ENCODE measurements around the gene TEX9. TPM values are rescaled to one million over a fixed set of nuclear protein-coding genes. Genes with fewer than 3 reads are reported as not detected.

TEX9 gene
- total RNA-seq, 1 experiment from 2014 or later: 8.4 TPM

DNA sequence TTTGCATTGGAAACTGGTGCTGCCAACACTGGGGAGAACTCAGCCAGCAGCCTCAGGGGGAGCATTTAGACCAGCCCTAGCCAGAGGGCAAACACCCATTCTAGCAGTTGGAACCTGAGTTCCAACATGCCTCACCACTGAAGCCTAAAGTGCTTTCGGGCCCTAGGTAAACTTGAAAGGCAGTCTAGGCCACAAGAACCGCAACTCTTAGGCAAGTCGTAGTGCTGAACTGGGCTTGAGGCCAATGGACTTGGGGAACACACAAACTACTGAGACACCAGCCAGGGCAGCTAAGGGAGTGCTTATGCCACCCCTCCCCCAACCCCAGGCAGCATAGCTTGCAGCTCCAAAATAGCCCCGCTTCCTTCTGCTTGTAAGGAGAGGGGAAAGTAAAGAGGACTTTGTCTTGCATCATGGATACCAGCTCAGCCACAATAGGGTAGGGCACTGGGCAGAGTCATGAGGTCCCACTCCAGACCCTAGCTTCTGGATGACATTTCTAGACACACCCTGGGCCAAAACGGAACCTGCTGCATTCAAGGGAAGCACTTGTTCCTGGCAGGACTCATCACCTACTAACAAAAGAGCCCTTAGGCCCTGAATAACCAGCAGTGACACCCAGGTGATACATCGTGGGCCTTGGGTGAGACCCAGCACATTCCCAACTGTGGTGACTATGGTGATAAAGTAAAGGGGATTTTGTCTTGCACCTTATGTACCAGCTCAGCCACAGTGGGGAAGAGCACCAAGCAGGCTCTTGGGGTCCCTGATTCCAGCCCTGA, 37.3 kb upstream of the TEX9 start:
- Histone ChIP-seq H4K5ac (ENCODE audit: insufficient read length, low read depth, low read length) (no peak overlapping the region), H2AFZ (ENCODE audit: low read length) (no peak overlapping the region), H2BK120ac (ENCODE audit: low read depth, low read length, poor library complexity, severe bottlenecking) (no peak overlapping the region), H3K4ac (ENCODE audit: low read depth, low read length) (no peak overlapping the region), H3K9me3 (ENCODE audit: control insufficient read depth, low read depth, low read length) (no peaks in the 10 kb centered on the region), H4K91ac (ENCODE audit: insufficient read length, low read depth, low read length) (no peak overlapping the region), H3K14ac (ENCODE audit: insufficient read depth, low read length) (no peak overlapping the region), H3K56ac (ENCODE audit: insufficient read length, low read depth, low read length) (no peak overlapping the region), H3K79me2 (ENCODE audit: insufficient read depth, low read length) (no peaks in the 10 kb centered on the region), H3T11ph (ENCODE audit: low read length) (no peak overlapping the region), H2BK20ac (ENCODE audit: low read depth, low read length, poor library complexity, severe bottlenecking) (no peak overlapping the region), H3K27me3 (ENCODE audit: insufficient read depth, low read length) (no peaks in the 10 kb centered on the region), H3K4me2 (ENCODE audit: insufficient read depth, insufficient read length, low read length) (no peak overlapping the region), H2BK15ac (ENCODE audit: low read depth, low read length) (no peak overlapping the region), H3K4me1 (ENCODE audit: insufficient read depth, low read length) (no peaks in the 10 kb centered on the region), H3K9ac (ENCODE audit: extremely low read depth, insufficient read length, low read length) (no peak overlapping the region), H3K18ac (ENCODE audit: insufficient read length, low read depth, low read length) (no peak overlapping the region), H3K27ac (ENCODE audit: insufficient read length, low read depth, low read length) (no peak overlapping the region), H3K79me1 (ENCODE audit: insufficient read depth, low read depth, low read length, poor library complexity, severe bottlenecking) (no peaks in the 10 kb centered on the region), H4K20me1 (ENCODE audit: control insufficient read depth, insufficient read depth, insufficient read length) (no peaks in the 10 kb centered on the region), H4K8ac (replicated peaks; ENCODE audit: insufficient read length, low read depth, low read length) (no peak overlapping the region), H2AK5ac (ENCODE audit: insufficient read length, low read length) (no peak overlapping the region), H2BK12ac (ENCODE audit: insufficient read length, low read depth, low read length) (no peak overlapping the region), H3K23ac (ENCODE audit: insufficient read length, low read depth, low read length) (no peak overlapping the region), H3K23me2 (ENCODE audit: insufficient read length, low read depth, low read length, poor library complexity, severe bottlenecking) (no peaks in the 10 kb centered on the region), H2BK5ac (ENCODE audit: insufficient read length, low read length) (no peak overlapping the region)
- Mint-ChIP-seq H3K9me3 (peaks cover 8 to 12% of the 10 kb centered on the region in 2 experiments), H3K27me3 (ENCODE audit: low read depth) (peaks cover 3% of the 10 kb centered on the region), H3K36me3 (ENCODE audit: insufficient read depth in 1 of 3, low read depth in 3 of 3) (peaks cover 0 to 9% (median 0%) of the 10 kb centered on the region in 3 experiments; a peak in 2 of 7 replicates), H3K4me1 (peaks cover 3% of the 10 kb centered on the region in 2 experiments; a peak in 2 of 4 replicates), H3K27ac (no peak overlapping the region), H3K4me3 (no peak overlapping the region)
- WGBS (ENCODE audit: extremely low coverage, insufficient read length, low lambda C conversion rate): no CpG with 5 or more reads among the region's 6 CpGs
- TF ChIP-seq, protein P1, sequence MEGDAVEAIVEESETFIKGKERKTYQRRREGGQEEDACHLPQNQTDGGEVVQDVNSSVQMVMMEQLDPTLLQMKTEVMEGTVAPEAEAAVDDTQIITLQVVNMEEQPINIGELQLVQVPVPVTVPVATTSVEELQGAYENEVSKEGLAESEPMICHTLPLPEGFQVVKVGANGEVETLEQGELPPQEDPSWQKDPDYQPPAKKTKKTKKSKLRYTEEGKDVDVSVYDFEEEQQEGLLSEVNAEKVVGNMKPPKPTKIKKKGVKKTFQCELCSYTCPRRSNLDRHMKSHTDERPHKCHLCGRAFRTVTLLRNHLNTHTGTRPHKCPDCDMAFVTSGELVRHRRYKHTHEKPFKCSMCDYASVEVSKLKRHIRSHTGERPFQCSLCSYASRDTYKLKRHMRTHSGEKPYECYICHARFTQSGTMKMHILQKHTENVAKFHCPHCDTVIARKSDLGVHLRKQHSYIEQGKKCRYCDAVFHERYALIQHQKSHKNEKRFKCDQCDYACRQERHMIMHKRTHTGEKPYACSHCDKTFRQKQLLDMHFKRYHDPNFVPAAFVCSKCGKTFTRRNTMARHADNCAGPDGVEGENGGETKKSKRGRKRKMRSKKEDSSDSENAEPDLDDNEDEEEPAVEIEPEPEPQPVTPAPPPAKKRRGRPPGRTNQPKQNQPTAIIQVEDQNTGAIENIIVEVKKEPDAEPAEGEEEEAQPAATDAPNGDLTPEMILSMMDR (conservative IDR thresholded peaks at IDR 0.05): no peak
- no peak for DNase-seq
